ENCODE measurements around the gene HAUS3.

Gene HAUS3

GRCh38 chr4:2241410-2242353 is at the start of gene HAUS3, which contains the start of gene POLN:
Gene HAUS3 (minus strand): TSS chr4:2242121. CDS start chr4:2240946, 1,175 bp downstream.
Gene POLN (minus strand): TSS chr4:2242121. CDS start chr4:2229231, 12,890 bp downstream.
- DNase-seq (ENCODE audit: low spot score), result peak; percentile 98

- peak; percentile 63 for DNase-seq (ENCODE audit: low spot score)
These were observed 49.2 kb upstream of the HAUS3 start for GRCh38 chr4:2290974-2291704.

GRCh38 chr4:2290488-2290887 is 48.6 kb upstream of the HAUS3 start:
- DNase-seq (ENCODE audit: low spot score), result peak; percentile 56

- peak; percentile 64 for DNase-seq (ENCODE audit: low spot score)
These were observed 48.0 kb upstream of the HAUS3 start for GRCh38 chr4:2289955-2290333.

GRCh38 chr4:2289311-2289954 is 47.5 kb upstream of the HAUS3 start:
- peak; percentile 53 for DNase-seq (ENCODE audit: low spot score)

- DNase-seq (ENCODE audit: low spot score), result no peak
These were observed 46.2 kb upstream of the HAUS3 start for GRCh38 chr4:2288051-2288541.

- no peak for DNase-seq (ENCODE audit: low spot score)
These were observed 45.6 kb upstream of the HAUS3 start for GRCh38 chr4:2287594-2287915.

- DNase-seq (ENCODE audit: low spot score), result no peak
These were observed 45.1 kb upstream of the HAUS3 start for GRCh38 chr4:2286904-2287593.

GRCh38 chr4:2285613-2286381 is 43.9 kb upstream of the HAUS3 start:
- DNase-seq (ENCODE audit: low spot score), result no peak

- no peak for DNase-seq (ENCODE audit: low spot score)
These were observed 43.2 kb upstream of the HAUS3 start for GRCh38 chr4:2284934-2285612.

GRCh38 chr4:2284161-2284933 is 42.4 kb upstream of the HAUS3 start:
- DNase-seq (ENCODE audit: low spot score), result no peak

- DNase-seq (ENCODE audit: low spot score), result no peak
These were observed 41.3 kb upstream of the HAUS3 start for GRCh38 chr4:2283199-2283711.

- no peak for DNase-seq (ENCODE audit: low spot score)
These were observed 39.8 kb upstream of the HAUS3 start for GRCh38 chr4:2281575-2282343.

- no peak for DNase-seq (ENCODE audit: low spot score)
These were observed 38.8 kb upstream of the HAUS3 start for GRCh38 chr4:2280531-2281300.

GRCh38 chr4:2277956-2278355 is 36.0 kb upstream of the HAUS3 start:
- no peak for DNase-seq (ENCODE audit: low spot score)

- DNase-seq (ENCODE audit: low spot score), result no peak
These were observed 34.8 kb upstream of the HAUS3 start for GRCh38 chr4:2276581-2277325.

Data from left forelimb (tissue), 1 donor.